ENCODE results near the gene HOXB8. TPM values are rescaled to one million over a fixed set of nuclear protein-coding genes. Genes with fewer than 3 reads are reported as not detected.

The HOXB8 gene
- total RNA-seq, 1 experiment from 2014 or later = 45.9 TPM

GRCh38 chr17:48642059-48642842, 27.2 kb upstream of the HOXB8 start:
- intact Hi-C loops (cut with micrococcal nuclease; ENCODE audit: unreplicated experiment) (no loop called here), in situ Hi-C loops (cut with HindIII; ENCODE audit: low pct_unique_long_range_greater_than_20kb, low sequenced_read_pairs) (no loop called here)
- no peak for DNase-seq (ENCODE audit: low read depth, low spot score)
- Histone ChIP-seq H3K4me1 (ENCODE audit: control insufficient read depth, insufficient read depth, low read length) (peaks cover 46% of the 10 kb centered on the region), H3K36me3 (ENCODE audit: control insufficient read depth, insufficient read depth, low read length) (peaks cover 9% of the 10 kb centered on the region; the same call in 1 of the 2 replicates), H3K27ac (ENCODE audit: low read length) (no peak overlapping the region), H3K27me3 (ENCODE audit: control insufficient read depth, insufficient read depth, low read length) (no peaks in the 10 kb centered on the region), H3K4me3 (ENCODE audit: low read depth in 2 of 2, low read length in 2 of 2) (no peak overlapping the region), H3K9me3 (ENCODE audit: control insufficient read depth, insufficient read depth, low read depth, low read length) (no peaks in the 10 kb centered on the region)
- CTCF ChIA-PET = no interaction called here
- ATAC-seq = no peak
- BruUV-seq (replicated peaks) = no TSS peak
- POLR2A ChIA-PET = no interaction called here
- no peak for TF ChIP-seq SIN3A (IDR thresholded peaks at IDR 0.05; ENCODE audit: borderline replicate concordance, insufficient read depth, low read depth, low read length)
- TF ChIP-seq REST (IDR thresholded peaks at IDR 0.05; ENCODE audit: insufficient read depth in 1 of 2, low read depth in 2 of 2, low read length in 1 of 2) = no peak
- no peak for TF ChIP-seq TCF7L2 (IDR thresholded peaks at IDR 0.05; ENCODE audit: low read depth, low read length)
- no peak for TF ChIP-seq CTCF (IDR thresholded peaks at IDR 0.05)
- no peak for TF ChIP-seq POLR2AphosphoS5 (IDR thresholded peaks at IDR 0.05; ENCODE audit: low read depth, low read length)

GRCh38 chr17:48641541-48642058, 26.5 kb upstream of the HOXB8 start:
- ATAC-seq (no peak), DNase-seq (ENCODE audit: low read depth, low spot score) (no peak)
- no TSS peak for BruUV-seq (replicated peaks)
- Histone ChIP-seq H3K9me3 (ENCODE audit: control insufficient read depth, insufficient read depth, low read depth, low read length) (no peaks in the 10 kb centered on the region), H3K36me3 (ENCODE audit: control insufficient read depth, insufficient read depth, low read length) (peaks cover 9% of the 10 kb centered on the region; the same call in 1 of the 2 replicates), H3K4me1 (ENCODE audit: control insufficient read depth, insufficient read depth, low read length) (peaks cover 51% of the 10 kb centered on the region), H3K27me3 (ENCODE audit: control insufficient read depth, insufficient read depth, low read length) (no peaks in the 10 kb centered on the region), H3K27ac (ENCODE audit: low read length) (no peak overlapping the region), H3K4me3 (ENCODE audit: low read depth in 2 of 2, low read length in 2 of 2) (no peak overlapping the region)
- intact Hi-C loops (cut with micrococcal nuclease; ENCODE audit: unreplicated experiment) (no loop called here), in situ Hi-C loops (cut with HindIII; ENCODE audit: low pct_unique_long_range_greater_than_20kb, low sequenced_read_pairs) (no loop called here)
- POLR2A ChIA-PET = interaction anchor here (1.7 kb wide), 1 partner anchor 15 kb away, joined by 6 read pairs; the partner anchor contains the start of gene HOXB9
- no peak for TF ChIP-seq POLR2AphosphoS5 (IDR thresholded peaks at IDR 0.05; ENCODE audit: low read depth, low read length)
- TF ChIP-seq TCF7L2 (IDR thresholded peaks at IDR 0.05; ENCODE audit: low read depth, low read length) = no peak
- TF ChIP-seq REST (IDR thresholded peaks at IDR 0.05; ENCODE audit: insufficient read depth in 1 of 2, low read depth in 2 of 2, low read length in 1 of 2) = no peak
- no peak for TF ChIP-seq SIN3A (IDR thresholded peaks at IDR 0.05; ENCODE audit: borderline replicate concordance, insufficient read depth, low read depth, low read length)
- TF ChIP-seq CTCF (IDR thresholded peaks at IDR 0.05) = no peak
- CTCF ChIA-PET = no interaction called here
